Measurements from ENCODE around the gene GABBR2.
"Not testable (repeated sequence)": the region's sequence is repeated elsewhere in the genome, so short reads cannot be mapped to it uniquely, and the experiment has no call there.

The GABBR2 gene

DNA sequence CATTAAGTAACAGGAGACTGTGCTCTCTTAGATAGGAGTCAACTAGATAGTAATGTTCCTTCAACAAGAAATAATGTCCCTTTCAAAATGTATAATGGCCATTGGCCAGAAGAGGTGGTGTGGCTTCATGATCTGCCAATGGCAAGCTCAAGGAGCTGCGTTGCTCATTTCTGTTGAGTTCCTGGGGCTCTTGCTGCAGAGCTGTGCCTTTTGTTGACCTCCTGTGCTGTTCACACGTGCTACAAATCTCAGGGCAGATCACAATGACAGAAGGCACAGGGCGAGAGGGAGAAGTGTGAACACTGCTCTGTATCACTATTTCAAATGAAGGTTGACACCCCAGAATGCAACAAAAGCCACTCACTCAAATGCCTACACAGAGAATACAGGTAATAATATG, 437.3 kb downstream of the GABBR2 start:
- DNase-seq = no peak

DNA sequence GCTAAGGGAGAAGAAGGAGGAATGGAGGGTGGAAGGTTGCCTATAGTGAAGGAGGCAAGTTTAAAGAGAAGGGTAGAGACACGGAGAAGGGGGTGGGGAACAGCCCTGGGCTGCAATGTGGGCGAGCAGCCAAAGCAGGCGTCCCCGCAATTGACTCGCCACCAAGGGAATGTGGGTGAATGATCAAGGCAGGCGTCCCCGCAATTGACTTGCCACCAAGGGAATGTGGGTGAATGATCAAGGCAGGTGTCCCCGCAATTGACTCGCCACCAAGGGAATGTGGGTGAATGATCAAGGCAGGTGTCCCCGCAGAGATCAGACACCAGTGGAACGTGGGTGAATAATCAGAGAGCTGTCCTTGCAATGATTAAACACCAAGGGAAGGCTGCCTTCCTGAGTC, 438.5 kb downstream of the GABBR2 start:
- DNase-seq = not testable (repeated sequence)

- not testable (repeated sequence) for DNase-seq
Measured at GRCh38 chr9:98269652-98270051, 439.1 kb downstream of the GABBR2 start.

DNA sequence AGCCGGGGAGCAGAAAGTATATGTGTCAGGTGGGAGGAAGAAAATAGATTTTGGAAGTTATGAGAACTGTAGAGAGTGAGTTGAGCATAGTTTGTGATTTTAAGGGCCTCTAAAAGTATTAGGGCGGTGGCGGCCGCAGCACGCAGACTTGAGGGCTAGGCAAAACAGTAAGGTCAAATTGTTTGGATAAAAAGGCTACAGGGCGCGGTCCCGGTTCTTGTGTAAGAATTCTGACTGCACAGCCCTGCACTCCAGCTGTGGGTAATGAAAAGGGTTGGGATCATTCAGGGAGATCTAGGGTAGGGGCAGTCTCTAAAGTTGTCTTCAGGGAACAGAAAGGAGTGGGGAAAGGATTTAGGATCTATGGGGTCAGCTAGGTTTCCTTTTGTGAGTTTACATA, 441.2 kb downstream of the GABBR2 start:
- DNase-seq = not testable (repeated sequence)

- DNase-seq = no peak
Measured at GRCh38 chr9:98264516-98264915, 444.2 kb downstream of the GABBR2 start.

DNA sequence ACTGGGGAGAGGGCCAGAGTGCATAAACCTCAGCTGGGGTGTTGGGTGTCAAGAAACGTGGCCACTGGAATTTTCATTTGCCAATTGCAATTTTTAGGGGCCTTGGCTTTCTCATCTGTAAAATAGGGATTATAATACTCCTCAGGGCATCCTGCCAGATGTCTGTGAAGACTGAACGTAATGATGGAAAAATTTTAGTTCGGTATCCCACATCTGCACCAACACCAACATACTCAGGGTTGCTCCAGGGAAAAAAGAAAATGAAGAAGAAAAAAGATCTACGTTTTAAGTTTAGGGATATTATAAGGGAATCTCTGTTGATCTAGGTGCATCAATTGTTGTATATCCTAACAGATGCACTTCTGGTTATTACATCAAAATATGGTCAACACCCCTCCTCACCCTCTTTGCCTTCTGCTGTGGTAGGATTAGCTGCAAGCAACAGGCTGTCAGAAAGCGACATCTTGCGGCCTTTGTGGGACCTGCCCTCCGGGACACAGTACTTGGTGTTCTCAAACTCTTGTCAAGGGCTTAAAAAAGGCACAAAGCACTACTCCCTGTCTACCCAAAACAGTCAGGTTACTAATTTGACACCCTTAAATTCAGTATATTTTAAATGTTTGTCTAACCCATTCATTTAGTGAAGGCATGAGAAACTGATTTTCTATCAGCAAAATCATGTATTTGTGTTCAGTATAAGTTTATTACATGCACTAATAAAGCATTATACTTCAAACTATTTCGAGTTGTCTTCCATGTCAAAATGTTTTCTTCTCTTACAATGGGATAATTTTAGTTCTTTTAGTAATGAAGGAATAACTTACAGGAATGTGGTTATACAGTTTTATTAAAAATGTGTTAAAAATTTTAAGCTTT, 445.0 kb downstream of the GABBR2 start:
- DNase-seq = peak; percentile 5

DNA sequence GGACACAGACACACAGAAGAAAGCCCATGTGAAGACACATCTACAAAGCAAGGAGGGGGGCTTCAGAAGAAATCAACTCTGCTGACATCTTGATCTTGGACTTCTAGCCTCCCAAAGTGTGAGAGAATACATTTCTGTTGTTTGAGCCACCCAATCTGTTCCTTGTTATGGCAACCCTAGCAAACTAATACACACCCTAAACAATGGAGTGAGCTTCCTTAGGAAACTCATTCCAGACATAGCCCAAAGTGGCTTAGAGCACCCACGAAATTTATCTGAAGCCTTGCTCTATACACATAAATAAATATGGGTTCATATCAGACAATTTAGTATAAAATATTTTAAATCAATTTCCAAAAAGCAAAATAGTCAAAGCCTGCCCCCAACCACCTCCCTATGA, 445.7 kb downstream of the GABBR2 start:
- no peak for DNase-seq

DNA sequence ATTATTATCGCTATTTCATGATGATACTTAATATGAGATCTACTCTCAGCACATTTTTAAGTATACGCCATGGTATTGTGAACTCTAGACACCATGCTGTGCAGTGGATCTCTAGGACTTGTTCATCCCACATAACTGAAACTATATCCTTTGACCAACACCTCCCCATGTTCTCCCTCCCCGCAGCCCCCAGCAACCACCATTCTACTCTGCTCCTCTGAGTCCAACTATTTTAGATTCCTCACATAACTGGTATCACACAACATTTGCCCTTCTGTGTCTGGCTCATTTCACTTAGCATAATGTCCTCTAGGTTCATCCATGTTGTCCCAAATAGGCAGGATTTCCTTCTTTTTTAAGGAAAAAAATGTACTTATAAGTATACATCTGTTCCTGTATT, 446.7 kb downstream of the GABBR2 start:
- no peak for DNase-seq

- DNase-seq = no peak
Measured at GRCh38 chr9:98260635-98261034, 448.1 kb downstream of the GABBR2 start.

DNA sequence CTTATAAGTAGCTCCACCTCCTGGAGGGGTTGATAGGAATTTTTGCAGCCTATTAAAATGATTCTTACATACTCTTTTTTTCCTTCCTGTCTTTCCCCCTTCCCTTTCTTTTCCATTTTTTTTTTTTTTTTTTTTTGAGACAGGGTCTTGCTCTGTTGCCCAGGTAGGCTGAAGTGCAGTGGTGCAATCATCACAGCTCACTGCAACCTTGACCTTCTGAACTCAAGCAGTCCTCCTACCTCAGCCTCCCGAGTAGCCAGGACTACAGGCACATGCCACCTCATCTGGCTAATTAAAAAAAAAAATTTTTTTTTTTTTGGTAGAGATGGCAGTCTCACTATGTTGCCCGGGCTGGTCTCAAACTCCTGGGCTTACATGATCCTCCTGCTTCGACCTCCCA, 448.9 kb downstream of the GABBR2 start:
- DNase-seq = no peak

- DNase-seq = no peak
Measured at GRCh38 chr9:98256756-98257155, 452.0 kb downstream of the GABBR2 start.

GRCh38 chr9:98255578-98256296, 453.0 kb downstream of the GABBR2 start, which contains the start of gene TBC1D2:
Gene TBC1D2, minus strand, starts transcription at chr9:98255649. Its CDS starts 108 bp downstream, at chr9:98255541.
- peak; percentile 73 for DNase-seq

DNA sequence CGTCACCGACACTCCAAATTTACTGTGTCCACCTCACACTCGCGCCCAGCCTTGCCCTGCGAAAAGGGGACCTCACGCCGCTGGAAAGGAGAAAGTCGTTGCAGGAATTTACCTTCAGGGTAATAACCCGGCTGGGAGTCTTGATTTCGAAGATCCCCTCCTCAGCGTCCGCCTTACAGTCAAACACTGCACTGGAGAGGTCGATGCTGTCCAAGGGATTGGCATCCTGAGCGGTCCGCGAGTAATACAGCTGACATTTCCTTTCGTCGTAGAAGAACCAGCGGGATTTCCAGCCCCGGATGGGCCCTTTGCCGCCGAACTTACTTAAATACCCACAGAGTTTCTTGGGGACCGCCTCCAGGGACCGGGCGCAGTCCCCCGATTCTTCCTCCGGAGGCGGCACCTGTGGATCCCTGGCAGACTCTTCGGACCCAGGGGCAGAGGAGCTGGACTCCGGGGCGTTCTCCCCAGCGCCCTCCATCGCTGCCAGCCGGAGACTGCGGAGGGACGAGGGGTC, 453.6 kb downstream of the GABBR2 start:
- no peak for DNase-seq

- no peak for DNase-seq
Measured at GRCh38 chr9:98254228-98255060, 454.3 kb downstream of the GABBR2 start.

DNA sequence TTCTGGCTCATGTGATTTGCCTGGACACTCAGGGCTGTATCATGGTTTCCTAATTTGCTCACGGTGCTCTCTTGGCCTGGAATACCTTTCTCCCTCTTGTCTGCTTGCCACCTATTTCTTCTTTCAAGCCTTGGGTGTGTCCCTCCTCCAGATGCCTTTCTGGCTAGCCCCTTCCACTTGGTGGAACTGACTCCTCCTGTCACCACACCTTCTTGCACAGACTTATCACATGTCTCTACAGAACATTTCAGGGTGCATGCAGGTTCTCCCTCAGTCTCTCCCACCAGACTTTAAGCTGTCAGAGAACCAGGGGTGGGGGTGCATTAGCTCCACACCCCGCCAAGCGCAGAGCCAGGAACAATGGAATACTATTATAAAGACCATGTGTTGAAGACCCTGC, 455.2 kb downstream of the GABBR2 start:
- DNase-seq = no peak

DNA sequence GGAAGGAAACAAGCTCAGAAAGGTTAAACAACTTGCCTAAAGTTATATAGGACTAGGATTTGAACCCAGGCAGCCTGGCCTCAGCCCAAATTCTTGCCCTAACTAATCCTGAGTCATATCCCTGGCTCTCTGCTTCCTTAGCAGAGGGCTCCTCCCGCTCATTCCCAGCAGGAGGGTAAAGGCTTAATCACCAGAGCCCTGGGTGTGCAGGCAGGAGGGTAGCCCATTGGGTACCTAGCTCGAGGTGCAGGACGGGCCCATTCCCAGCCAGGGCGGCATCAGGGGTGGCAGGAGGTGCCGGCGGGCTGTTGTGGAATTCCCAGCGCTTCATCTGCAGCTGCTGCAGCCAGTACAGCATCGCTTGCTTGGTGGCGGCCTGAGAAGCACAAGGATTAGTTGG, 457.2 kb downstream of the GABBR2 start:
- no peak for DNase-seq

GRCh38 chr9:98249771-98250170, 459.0 kb downstream of the GABBR2 start:
- DNase-seq = no peak

DNA sequence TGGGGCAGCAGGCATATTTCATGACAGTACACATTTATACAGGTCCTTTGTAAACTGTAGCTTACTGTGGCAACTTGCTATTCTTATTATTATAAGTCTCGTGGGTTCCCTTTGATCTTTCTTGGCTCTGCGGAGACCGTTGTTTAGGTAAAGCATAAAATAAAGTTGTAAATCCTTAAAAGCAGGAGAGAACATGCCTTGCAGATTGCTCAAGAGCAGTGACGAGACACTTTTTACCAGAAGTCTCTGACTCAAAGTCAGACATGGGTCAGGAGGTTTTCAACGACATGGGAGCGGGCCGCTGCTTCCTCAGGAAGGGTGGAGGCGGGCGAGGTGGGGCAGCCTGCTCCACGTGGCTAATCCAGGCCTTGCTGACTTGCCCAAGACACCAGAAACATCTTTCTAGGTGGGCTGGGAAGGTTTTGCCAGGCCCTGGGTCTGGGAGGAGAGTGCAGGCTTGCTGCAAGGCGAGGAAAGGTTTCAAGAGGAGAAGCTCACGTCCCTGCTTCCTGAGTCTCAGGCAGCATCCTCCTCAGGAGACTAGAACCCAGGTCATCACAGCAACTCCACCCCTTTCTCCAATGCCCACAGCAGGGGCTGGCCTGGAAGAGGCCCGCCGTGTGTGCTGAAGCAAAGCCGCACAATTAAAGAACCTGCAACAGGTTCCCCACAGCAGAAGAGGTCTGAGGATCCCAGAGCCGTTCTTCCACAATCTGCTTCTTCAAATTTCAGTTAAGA, 459.8 kb downstream of the GABBR2 start:
- DNase-seq = no peak

- no peak for DNase-seq
Measured at GRCh38 chr9:98247831-98248657, 460.7 kb downstream of the GABBR2 start.

- no peak for DNase-seq
Measured at GRCh38 chr9:98242426-98242825, 466.3 kb downstream of the GABBR2 start.

Measured in NCI-H446 treated with DMSO at 0.1 percent for 48 hours (cell line).